ENCODE measurements around the gene MAN1A2. TPM values are rescaled to one million over a fixed set of nuclear protein-coding genes. Genes with fewer than 3 reads are reported as not detected.

Gene MAN1A2
- total RNA-seq, 2 donors from 2014 or later = 43.8 to 63.6 TPM

DNA sequence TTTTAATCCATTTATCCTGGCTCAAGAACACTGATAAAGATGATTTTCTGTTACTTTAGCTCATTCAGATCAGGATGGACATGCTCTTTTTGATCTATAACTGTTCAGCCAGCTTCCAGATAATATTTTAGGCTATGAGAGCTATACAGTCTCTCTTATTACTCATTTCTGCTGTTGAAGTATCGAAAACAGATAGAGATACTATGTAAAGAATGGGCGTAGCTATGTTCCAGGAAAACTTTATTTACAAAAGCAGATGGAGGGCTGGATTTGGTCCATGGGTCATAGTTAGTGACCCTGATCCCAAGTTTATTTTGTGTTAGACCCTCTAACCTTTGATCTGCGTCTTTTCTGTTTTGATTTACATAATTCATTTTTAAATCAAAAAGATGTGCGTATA lies 159.8 kb downstream of the MAN1A2 start:
- Histone ChIP-seq H3K27ac (no peak overlapping the region), H3K9me3 (no peaks in the 10 kb centered on the region), H3K36me3 (no peaks in the 10 kb centered on the region), H3K4me3 (no peak overlapping the region), H3K4me1 (replicated peaks) (no peaks in the 10 kb centered on the region), H3K27me3 (replicated peaks; ENCODE audit: insufficient read depth) (no peaks in the 10 kb centered on the region)
- DNase-seq (ENCODE audit: low spot score) = no peak
- no peak for TF ChIP-seq POLR2AphosphoS5 (IDR thresholded peaks at IDR 0.05)
- intact Hi-C loops (cut with DNase I) = no loop called here
- WGBS = 91% methylated on average over 4 of the region's 4 CpGs

DNA sequence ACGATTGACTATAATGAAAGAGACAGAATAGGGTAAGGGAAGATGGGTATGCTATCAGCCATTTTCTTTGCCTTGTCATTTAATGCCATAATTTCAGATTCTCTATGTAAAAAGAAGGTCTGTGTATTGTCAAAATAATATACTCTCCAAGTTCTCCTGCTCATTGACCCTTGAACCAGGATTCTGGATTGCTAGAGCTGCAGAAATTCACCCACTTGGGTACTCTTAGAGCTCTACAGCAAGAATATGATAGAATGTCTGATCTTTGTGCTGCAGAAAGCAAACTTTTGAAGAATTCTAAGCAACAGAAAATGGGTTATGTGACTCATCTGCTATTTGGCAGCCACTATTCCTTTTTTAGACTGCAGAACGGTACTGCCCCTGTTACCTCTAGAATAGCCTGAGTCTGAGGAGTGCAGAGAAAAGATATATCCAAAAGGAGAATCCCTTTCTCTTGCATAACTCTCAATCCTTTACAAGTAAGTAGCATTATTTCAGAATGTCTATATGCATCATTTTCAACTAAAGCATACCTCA lies 160.4 kb downstream of the MAN1A2 start:
- no peak for DNase-seq (ENCODE audit: low spot score)
- intact Hi-C loops (cut with DNase I) = no loop called here
- TF ChIP-seq, protein P1, sequence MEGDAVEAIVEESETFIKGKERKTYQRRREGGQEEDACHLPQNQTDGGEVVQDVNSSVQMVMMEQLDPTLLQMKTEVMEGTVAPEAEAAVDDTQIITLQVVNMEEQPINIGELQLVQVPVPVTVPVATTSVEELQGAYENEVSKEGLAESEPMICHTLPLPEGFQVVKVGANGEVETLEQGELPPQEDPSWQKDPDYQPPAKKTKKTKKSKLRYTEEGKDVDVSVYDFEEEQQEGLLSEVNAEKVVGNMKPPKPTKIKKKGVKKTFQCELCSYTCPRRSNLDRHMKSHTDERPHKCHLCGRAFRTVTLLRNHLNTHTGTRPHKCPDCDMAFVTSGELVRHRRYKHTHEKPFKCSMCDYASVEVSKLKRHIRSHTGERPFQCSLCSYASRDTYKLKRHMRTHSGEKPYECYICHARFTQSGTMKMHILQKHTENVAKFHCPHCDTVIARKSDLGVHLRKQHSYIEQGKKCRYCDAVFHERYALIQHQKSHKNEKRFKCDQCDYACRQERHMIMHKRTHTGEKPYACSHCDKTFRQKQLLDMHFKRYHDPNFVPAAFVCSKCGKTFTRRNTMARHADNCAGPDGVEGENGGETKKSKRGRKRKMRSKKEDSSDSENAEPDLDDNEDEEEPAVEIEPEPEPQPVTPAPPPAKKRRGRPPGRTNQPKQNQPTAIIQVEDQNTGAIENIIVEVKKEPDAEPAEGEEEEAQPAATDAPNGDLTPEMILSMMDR (IDR thresholded peaks at IDR 0.05) = no peak
- TF ChIP-seq POLR2AphosphoS5 (IDR thresholded peaks at IDR 0.05) = no peak
- TF ChIP-seq POLR2A (IDR thresholded peaks at IDR 0.05) = no peak
- H3K9me3 ChIP-seq = no peaks in the 10 kb centered on the region
- WGBS = 61% methylated on average over 2 of the region's 2 CpGs
- no peaks in the 10 kb centered on the region for H3K27me3 ChIP-seq (replicated peaks; ENCODE audit: insufficient read depth)
- no peak overlapping the region for H3K4me3 ChIP-seq
- no peaks in the 10 kb centered on the region for H3K4me1 ChIP-seq (replicated peaks)
- no peaks in the 10 kb centered on the region for H3K36me3 ChIP-seq
- no peak overlapping the region for H3K27ac ChIP-seq

DNA sequence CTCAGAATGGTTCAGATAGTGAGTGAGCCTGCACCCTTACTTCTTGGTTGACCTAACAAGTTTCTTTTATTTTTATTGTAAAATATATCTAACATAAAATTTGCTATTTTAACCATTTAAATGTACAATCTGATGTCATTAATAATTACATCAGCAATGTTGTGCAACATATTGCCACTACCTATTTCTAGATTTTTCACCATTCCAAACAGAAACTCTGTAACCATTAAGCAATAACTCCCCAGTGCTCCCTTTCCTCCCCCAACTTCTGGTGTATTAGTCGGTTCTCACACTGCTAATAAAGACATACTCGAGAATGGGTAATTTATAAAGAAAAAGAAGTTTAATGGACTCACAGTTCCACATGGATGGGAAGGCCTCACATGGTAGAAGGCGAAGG lies 162.4 kb downstream of the MAN1A2 start:
- no peaks in the 10 kb centered on the region for H3K27me3 ChIP-seq (replicated peaks; ENCODE audit: insufficient read depth)
- H3K36me3 ChIP-seq = no peaks in the 10 kb centered on the region
- no peak for TF ChIP-seq POLR2AphosphoS5 (IDR thresholded peaks at IDR 0.05)
- TF ChIP-seq, protein P1 (IDR thresholded peaks at IDR 0.05) = no peak
- no peak for TF ChIP-seq POLR2A (IDR thresholded peaks at IDR 0.05)
- no peak overlapping the region for H3K4me3 ChIP-seq
- H3K27ac ChIP-seq = no peak overlapping the region
- DNase-seq (ENCODE audit: low spot score) = no peak
- H3K4me1 ChIP-seq (replicated peaks) = no peaks in the 10 kb centered on the region
- 93% methylated on average over 3 of the region's 3 CpGs for WGBS
- intact Hi-C loops (cut with DNase I) = loop anchor here (5.0 kb wide), 1 partner anchor 363 kb away; no protein-coding TSS in a partner anchor
- H3K9me3 ChIP-seq = no peaks in the 10 kb centered on the region

DNA sequence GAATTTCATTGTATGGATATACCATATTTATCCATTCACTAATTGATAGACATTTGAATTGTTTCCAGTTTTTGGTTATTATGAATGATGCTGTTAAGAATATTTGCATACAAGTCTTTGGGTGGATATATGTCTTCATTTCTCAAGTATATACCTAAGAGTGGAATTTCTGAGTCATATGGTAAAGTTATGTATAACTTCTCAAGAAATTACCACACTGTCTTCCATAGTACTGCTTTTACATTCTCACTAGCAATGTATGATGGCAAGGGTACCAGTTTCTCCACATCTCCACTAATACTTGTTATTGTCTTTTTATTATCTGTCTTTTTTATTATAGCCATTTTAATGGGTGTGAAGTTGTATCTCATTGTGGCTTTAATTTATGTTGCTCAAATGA lies 164.0 kb downstream of the MAN1A2 start:
- H3K4me3 ChIP-seq = no peak overlapping the region
- H3K9me3 ChIP-seq = no peaks in the 10 kb centered on the region
- TF ChIP-seq, protein P1 (IDR thresholded peaks at IDR 0.05) = no peak
- no peak for TF ChIP-seq POLR2A (IDR thresholded peaks at IDR 0.05)
- TF ChIP-seq POLR2AphosphoS5 (IDR thresholded peaks at IDR 0.05) = no peak
- H3K27me3 ChIP-seq (replicated peaks; ENCODE audit: insufficient read depth) = no peaks in the 10 kb centered on the region
- H3K36me3 ChIP-seq = no peaks in the 10 kb centered on the region
- H3K27ac ChIP-seq = no peak overlapping the region
- DNase-seq (ENCODE audit: low spot score) = no peak
- intact Hi-C loops (cut with DNase I) = loop anchor here (5.0 kb wide), 1 partner anchor 361 kb away; no protein-coding TSS in a partner anchor
- H3K4me1 ChIP-seq (replicated peaks) = no peaks in the 10 kb centered on the region

DNA sequence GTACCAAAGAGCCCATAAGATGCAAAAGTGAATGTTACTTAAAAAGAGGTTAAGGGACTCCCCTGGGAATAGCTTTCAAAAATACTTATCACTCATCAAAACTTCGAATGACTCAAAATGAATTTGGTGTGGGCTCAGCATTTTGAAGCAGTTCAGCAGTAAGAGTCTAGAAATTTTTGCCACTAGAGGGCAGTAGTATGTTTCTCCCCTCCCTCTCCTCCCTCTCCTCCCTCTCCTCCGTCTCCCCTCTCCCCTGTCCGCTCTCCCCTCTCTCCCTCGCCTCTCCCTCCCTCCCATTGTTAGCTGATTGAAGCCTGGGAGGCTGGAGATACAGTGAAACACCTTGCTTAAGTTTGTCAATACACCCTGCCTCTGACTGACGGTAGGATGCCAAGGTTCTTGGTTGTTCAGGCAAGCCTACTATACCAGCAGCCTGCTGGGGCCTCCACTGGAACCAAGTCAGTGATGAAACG lies 167.8 kb downstream of the MAN1A2 start:
- peak; percentile 58 for DNase-seq (ENCODE audit: low spot score)
- no peak overlapping the region for H3K4me3 ChIP-seq
- TF ChIP-seq POLR2AphosphoS5 (IDR thresholded peaks at IDR 0.05) (peak; percentile 7), POLR2A (IDR thresholded peaks at IDR 0.05) (no peak)
- TF ChIP-seq, protein P1 (IDR thresholded peaks at IDR 0.05) = peak; percentile 34 to 90 (median 70)
- H3K4me1 ChIP-seq (replicated peaks) = no peaks in the 10 kb centered on the region
- no peaks in the 10 kb centered on the region for H3K36me3 ChIP-seq
- no peaks in the 10 kb centered on the region for H3K27me3 ChIP-seq (replicated peaks; ENCODE audit: insufficient read depth)
- H3K9me3 ChIP-seq = no peaks in the 10 kb centered on the region
- WGBS = 14% methylated on average over 6 of the region's 6 CpGs
- H3K27ac ChIP-seq = no peak overlapping the region
- intact Hi-C loops (cut with DNase I) = loop anchor here (5.0 kb wide), 3 partner anchors 72 to 357 kb away; partner anchors contain the start of gene TENT5C

Measured in prostate gland (tissue), 2 donors.